GM18526 (cell line): Measurements from ENCODE around the gene KCNN2.

Experiments used
- POLR2A ChIP-seq: IDR thresholded peaks from 3 replicates; pipeline ENCODE4 v1.6.1; 2011; ENCODE audit not compliant: insufficient read length; ENCODE audit errors: extremely low read depth

KCNN2 gene

GRCh38 chr5:114390431-114390830 lies 28.6 kb downstream of the KCNN2 start:
- TF ChIP-seq POLR2A: no peak

DNA sequence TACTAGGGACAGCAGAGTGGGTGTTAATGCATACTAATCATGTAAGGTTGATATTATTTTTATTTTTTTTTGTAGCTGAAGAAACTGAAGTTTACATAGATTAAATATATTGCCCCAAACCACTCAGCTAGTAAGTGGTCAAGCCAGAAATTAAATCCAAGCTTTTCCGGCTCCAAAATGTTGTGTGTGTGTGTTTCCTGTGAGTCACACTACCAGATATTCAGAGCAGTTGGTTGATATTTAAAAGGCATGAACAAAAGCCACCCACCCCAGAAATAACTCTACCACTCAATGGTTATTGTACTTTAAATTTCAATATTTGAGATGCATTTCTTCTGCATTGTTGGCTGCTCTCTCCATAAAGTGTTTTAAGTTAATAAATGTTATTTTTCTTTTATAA lies 29.5 kb downstream of the KCNN2 start:
- no peak for TF ChIP-seq POLR2A

DNA sequence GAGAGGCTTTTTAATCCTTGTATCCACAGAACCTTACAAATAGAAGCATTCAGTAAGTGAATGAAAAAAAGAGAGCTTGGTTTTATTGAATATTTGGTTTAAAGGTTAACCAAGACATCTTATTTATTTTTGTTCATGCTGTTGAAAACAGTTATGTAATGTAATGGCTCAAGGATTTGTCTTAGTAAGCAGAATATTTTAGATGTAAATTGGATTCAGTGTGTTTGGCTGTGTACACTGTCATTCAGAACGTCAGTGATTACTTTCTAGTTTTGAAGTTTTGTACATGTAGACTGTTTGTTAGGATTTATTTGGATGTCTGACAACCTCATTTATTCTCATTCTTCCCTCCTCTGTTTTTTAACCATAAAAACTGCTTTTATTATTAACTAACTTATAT lies 31.3 kb downstream of the KCNN2 start:
- TF ChIP-seq POLR2A: no peak

GRCh38 chr5:114402206-114402605 lies 40.3 kb downstream of the KCNN2 start:
- no peak for TF ChIP-seq POLR2A

DNA sequence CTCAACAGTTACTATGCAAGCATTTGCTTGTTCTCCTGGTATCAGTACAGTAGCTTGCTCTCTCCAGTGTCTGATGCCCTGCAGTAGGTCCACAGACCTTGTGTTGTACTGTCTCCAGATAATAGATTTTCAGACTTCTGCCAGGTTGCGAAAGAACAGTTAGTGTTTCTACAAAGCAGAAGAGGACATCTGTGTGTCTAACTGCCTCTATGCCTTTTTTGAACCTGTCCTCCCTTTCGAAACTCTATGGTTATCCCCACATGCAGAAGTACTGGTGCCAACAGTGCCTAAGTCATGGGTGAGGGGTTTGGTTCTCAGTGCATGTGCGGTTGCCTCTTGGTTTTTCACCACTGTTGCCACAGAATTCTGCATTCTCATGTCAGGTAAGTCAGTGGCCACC lies 45.9 kb downstream of the KCNN2 start:
- no peak for TF ChIP-seq POLR2A

DNA sequence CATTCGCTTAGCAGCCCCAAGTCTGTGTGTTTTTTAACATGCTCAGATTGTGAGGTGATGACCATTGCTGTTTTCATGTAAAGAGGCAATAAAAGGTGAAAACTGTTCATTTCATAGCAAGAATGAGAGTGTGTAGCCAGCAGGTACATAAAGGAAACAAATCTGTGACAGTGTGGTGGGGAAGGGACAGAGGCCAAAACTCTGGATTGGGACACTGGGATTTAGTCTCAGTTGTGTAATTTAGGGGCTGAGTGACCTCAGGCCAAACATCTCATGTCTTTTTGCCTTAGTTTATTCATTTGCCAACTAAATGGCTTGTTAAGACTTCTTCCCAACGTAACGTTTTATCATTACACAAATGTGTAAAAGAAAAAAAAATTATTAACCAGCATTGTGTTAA lies 47.0 kb downstream of the KCNN2 start:
- TF ChIP-seq POLR2A: no peak

DNA sequence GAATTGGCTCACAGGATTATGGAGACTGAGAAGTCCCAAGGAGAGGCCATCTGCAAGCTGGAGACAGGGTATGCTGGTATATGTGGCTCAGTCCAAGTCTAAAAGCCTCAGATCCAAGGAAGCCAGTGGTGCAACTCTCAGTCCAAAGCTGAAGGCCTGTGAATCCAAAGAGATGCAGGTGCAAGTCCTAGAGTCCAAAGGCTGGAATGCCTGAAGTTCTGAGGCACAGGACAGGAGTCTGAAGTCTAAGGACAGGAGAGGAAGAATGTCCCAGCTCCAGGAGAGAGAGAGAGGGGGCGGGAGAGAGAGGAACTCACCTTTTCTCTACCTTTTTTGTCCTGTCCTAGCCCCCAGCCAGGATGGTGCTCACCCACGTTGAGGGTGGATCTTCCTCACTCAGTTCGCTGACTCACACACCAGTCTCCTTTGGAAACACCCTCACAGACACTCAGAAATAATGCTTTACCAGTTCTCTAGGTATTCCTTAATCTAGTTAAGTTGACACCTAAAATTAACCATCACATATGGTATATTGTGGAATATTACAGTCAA lies 49.6 kb downstream of the KCNN2 start:
- no peak for TF ChIP-seq POLR2A

- no peak for TF ChIP-seq POLR2A
Observed at GRCh38 chr5:114412510-114413171, 50.8 kb downstream of the KCNN2 start.

DNA sequence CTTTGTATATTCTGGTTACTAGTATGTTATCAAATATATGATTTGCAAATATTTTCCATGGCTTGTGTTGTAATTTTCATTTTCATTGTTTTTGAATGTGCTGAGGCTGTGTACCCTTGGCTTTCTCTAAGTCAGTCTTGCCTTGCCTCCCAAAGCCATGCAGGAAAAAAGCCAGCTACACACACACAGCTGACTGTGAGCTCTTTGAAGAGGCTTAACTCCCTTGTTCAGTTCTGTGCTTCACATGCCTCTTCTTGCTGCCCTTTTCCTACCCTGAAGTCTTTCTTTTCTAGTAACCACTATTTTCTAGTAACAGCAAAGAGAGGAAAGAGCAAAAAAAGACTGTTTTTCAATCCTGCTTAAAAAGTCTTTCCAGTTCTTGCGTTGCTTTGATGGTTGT lies 53.9 kb downstream of the KCNN2 start:
- no peak for TF ChIP-seq POLR2A

- no peak for TF ChIP-seq POLR2A
Observed at GRCh38 chr5:114416254-114416653, 54.4 kb downstream of the KCNN2 start.

DNA sequence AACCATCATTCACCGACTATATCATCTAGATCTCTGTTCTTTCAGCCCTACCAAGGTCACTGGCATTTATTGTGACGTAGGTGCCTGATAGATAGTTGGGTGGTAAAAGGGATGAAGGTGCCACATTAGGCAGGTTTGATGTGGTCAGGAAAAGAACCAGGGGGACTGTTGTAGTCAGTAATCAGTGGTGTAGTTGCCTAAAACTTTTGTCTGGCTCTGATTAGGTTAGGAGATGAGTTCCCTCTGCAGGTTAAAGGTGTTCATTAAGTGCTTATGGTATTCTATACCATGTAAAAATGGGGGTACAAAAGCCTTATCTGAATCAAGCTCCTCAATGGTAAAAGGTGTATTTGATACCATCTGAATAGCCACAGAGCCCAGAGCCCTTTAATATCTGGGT lies 55.6 kb downstream of the KCNN2 start:
- TF ChIP-seq POLR2A: no peak

GRCh38 chr5:114418176-114419066 lies 56.6 kb downstream of the KCNN2 start:
- TF ChIP-seq POLR2A: no peak

DNA sequence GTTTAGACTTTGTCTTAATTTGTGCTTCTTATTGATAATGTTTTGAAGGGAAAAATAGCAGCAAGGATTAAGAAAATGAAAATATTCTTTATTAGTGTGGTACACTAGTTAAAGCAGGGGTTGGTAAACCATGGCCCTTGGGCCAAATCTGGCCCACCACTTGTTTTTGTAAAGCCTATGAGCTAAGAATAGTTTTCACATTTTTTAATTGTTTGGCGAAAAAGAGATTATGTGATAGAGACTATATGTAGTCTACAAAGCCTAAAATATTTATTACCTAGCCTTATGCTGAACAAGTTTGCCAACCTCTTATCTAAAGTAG lies 57.2 kb downstream of the KCNN2 start:
- TF ChIP-seq POLR2A: no peak

GRCh38 chr5:114419959-114420358 lies 58.1 kb downstream of the KCNN2 start:
- no peak for TF ChIP-seq POLR2A

- TF ChIP-seq POLR2A: no peak
Observed at GRCh38 chr5:114427204-114427603, 65.3 kb downstream of the KCNN2 start.

DNA sequence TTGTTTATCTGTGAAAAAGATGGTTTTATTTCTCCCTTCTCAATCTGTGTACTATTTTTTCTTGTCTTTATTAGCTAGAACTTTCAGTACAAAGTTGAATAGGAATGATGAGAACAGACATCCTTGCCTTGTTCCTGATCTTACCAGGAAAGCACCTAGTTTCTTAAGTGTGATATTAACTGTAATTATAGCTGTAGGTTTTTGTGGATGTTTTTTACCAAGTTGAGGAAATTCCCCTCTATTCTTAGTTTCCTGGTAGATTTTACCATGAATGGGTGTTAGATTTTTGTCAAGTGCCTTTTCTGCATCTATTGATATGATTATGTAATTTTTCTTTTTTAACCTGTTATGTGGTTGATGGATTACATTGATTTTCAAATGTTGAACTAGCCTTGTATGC lies 68.7 kb downstream of the KCNN2 start:
- TF ChIP-seq POLR2A: no peak

DNA sequence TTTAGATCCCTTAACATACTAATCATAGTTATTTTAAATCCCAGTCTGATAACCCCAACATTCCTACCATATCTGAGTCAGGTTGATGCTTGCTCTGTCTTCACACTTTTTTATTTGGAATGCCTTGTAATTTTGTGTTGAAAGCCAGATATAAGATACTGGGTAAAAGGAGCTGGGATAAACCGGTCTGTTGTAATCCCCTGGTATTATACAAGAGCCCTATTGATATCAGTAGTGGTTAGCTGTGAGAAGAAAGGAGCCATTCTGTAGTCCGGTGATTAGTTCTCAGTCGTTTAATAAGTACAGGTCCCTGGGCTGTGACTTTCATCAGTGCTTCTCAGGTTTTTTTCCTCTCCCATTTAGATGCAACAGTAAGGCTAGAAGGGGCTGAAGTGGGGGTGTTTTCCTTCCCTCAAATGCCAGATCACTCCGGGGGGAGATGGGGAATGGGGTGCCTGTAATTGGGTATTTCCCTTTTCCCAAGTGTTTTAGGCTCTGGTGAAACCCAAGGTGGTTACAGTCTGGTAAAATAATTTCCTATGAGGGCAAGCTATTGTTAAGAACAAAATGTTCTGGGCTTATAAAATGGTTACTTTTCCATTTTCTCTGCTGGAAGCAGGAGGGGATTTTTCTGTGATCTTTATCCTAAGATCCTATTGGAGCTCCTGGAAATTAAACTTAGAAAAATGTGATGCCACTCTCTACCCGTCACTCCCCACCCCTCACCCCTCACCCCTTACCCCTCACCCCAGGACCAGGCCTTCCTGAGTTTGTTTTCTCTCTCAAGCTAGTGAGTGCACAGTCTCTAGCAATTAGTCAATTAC lies 72.7 kb downstream of the KCNN2 start:
- no peak for TF ChIP-seq POLR2A

GRCh38 chr5:114435220-114435481 lies 73.3 kb downstream of the KCNN2 start:
- TF ChIP-seq POLR2A: no peak
